GM13977 (cell line): ENCODE measurements around the gene SPATA46.
"Not testable (repeated sequence)": the region's sequence is repeated elsewhere in the genome, so short reads cannot be mapped to it uniquely, and the experiment has no call there.

Source experiments
- DNase-seq: peaks from one replicate; pipeline ENCODE4 v3.0.0; 2012; ENCODE audit warnings: low spot score
- in situ Hi-C: fragments of 300-500 bp; cut with MboI; formaldehyde crosslinking; loops from one replicate; pipeline ENCODE4 v1.12.0; 2022; ENCODE audit warnings: low sequenced_read_pairs, low pct_unique_long_range_greater_than_20kb, mixed read lengths, inconsistent platforms; ENCODE audit not compliant: unreplicated experiment
- TF ChIP-seq, protein P1 (sequence below): IDR thresholded peaks from 2 replicates; pipeline ENCODE4 v1.5.1; 2012; ENCODE audit warnings: mild to moderate bottlenecking, control low read depth; ENCODE audit not compliant: insufficient read depth; ENCODE audit errors: extremely low read depth, missing control alignments

The SPATA46 gene, protein sequence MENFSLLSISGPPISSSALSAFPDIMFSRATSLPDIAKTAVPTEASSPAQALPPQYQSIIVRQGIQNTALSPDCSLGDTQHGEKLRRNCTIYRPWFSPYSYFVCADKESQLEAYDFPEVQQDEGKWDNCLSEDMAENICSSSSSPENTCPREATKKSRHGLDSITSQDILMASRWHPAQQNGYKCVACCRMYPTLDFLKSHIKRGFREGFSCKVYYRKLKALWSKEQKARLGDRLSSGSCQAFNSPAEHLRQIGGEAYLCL

DNA sequence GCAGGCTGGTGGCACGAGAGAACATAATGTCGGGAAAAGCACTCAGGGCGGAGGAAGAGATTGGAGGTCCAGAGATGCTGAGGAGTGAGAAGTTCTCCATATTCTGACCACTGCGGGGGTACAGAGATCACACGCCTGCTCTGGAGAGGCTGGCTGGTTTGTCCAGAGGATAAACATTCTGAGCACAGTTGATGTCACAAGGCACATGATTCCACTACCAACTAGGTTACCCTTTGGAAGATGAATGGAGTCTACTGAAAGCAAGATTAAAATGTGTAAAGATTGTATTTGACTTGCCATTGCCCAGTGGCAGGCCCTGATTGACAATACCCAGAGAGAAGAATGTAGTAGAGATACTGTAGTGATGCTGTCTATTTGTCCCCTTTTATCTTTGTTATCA, at the start of gene SPATA46:
SPATA46 (minus strand) TSS at position 164 of the 400 bp plus-strand sequence; CDS start at position 100, 64 bp downstream.
- TF ChIP-seq, protein P1, sequence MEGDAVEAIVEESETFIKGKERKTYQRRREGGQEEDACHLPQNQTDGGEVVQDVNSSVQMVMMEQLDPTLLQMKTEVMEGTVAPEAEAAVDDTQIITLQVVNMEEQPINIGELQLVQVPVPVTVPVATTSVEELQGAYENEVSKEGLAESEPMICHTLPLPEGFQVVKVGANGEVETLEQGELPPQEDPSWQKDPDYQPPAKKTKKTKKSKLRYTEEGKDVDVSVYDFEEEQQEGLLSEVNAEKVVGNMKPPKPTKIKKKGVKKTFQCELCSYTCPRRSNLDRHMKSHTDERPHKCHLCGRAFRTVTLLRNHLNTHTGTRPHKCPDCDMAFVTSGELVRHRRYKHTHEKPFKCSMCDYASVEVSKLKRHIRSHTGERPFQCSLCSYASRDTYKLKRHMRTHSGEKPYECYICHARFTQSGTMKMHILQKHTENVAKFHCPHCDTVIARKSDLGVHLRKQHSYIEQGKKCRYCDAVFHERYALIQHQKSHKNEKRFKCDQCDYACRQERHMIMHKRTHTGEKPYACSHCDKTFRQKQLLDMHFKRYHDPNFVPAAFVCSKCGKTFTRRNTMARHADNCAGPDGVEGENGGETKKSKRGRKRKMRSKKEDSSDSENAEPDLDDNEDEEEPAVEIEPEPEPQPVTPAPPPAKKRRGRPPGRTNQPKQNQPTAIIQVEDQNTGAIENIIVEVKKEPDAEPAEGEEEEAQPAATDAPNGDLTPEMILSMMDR: no peak
- DNase-seq: no peak
- in situ Hi-C loops: no loop called here

DNA sequence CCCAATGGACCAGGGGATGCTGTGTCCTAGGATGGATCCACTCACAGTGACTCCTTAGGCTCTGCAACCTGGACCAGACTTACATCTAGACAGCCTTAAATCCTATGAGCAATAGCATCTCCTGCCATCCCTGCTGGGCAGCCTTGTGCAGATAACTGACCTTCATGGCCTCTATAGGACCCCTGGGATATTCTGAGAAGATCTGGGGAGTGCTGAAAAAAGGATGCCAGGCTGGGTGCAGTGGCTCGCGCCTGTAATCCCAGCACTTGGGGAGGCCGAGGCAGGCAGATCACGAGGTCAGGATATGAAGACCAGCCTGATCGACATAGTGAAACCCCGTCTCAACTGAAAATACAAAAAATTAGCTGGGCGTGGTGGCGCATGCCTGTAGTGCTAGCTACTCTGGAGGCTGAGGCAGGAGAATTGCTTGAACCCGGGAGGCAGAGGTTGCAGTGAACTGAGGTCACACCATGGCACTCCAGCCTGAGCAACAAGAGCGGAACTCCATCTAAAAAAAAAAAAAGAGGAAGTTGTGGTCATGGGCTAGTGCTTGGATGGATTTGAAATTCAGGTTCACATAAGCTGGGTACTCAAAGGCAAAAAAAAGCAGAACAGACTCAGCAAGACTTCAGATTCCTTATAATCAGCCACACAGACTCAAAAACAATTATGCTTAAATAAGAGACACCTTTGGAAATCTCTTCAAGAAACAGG, 46.2 kb upstream of the SPATA46 start:
- TF ChIP-seq, protein P1: no peak
- in situ Hi-C loops: no loop called here
- DNase-seq: no peak

DNA sequence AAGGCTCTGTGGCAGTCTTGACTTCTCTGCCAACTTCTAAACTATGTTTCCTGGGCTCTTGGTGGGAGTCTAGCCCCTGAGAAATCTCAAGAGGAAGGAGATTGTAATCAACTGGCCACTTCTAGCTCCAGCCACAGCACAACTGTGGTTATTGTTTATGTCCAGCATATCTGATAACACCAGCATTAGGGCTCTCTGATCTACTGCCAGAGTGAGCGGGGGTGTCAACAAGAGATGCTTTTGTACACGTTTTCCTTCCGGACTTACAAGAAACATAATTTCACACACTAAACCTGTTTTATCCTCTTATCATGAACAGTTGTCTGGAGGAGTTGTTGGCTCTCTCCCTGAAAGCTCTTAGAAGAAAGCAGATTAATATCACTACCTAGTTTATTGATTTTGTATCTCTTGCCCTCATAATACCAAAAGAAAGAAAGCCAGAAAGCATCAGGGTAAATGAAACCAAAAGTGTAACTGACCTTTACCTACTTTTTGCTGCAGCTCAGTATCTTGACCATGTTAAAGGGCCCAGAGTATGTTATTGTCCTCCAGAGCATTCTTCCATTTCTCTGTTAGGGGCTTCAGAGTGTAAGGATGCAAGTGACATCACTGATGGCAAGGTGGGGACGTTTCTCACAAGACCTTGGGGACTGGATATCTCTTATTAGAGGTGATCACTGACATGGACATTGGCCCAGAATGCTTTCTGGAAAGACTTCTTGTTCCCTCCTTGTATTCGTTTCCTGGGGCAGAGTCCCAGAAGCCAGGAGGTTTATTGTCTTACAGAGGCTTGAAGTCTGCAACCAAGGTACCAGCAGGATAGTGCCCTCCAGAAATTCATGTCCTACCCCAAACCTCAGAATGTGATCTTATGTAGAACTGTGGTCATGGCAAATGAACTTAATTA, 44.9 kb upstream of the SPATA46 start:
- no peak for DNase-seq
- in situ Hi-C loops: no loop called here
- TF ChIP-seq, protein P1: no peak

DNA sequence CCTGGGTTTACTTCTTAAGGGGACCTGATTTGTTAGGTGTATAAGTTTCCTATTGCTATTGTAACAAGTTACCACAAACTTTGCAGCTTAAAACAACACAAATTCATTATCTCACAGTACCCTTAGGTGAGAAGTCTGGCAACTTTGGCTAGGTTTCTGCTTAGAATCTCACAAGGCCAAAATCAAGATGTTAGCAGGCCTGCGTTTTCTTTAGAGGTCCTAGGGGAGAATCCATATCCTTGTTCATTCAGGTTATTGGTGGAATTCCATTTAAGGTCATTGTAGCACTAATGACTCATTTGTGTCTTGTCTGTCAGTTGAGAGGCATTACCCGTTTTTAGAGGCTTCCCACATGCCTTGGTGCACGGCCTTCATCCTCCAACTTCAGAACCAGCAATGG, 43.5 kb upstream of the SPATA46 start:
- TF ChIP-seq, protein P1: no peak
- no peak for DNase-seq
- in situ Hi-C loops: no loop called here

DNA sequence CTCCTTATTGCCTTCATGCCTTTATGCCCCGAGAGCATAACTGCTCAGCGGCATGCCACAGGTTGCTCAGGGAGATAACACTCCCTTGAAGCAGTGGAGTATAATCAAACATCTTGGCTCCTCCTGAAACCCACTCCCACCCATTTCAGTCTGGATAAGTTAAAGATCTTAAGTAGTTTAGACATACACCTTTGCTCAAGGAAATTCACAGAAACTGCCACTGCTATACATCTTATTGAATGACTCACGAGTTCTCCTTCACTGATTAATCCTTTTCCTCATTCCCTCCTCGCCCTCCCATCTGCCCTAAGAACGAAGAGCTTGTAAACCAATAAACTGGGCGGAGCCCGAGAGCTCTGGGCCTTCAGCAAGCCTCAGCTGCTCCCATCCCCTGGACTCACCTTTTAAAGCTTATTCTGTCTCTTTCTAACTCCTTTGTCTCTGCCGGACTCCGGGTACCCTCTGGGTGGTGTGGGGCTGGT, 42.8 kb upstream of the SPATA46 start:
- not testable (repeated sequence) for DNase-seq

DNA sequence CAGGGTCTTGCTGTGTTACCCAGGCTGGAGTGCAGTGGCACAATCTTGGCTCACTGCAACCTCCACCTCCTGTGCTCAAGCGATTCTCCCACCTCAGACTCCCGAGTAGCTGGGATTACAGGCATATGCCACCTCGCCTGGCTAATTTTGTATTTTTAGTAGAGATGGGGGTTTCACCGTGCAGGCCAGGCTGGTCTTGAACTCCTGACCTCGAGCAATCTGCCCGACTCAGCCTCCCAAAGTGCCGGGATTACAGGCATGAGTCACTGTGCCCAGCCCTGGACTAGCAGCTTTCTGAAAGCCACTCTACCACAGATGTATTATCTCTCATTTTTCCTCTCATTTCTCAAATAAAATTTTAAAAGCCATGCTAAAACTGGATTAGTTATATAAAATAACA, 41.9 kb upstream of the SPATA46 start:
- in situ Hi-C loops, DNase-seq: not testable (repeated sequence)

More for the DNA sequence above, 42.8 kb upstream of the SPATA46 start:
- in situ Hi-C loops: not testable (repeated sequence)

DNA sequence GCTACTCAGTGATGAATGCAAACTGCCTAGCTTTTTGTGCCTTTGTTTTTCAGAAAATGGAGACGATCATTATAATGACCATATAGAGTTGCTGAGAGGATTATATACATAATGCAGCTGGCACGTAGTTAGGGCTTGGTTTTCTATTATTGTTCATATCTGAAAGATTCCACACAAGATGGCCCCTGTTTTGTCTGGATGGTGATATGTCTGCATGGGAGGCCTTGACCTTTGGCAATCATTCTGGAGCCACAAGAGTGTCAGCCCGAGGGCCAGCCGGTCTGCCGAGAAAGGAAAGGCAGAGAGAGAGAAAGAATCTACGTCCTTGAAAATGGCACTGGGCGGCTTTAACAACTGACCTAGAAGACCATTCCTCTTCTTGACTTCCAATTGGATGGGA, 41.0 kb upstream of the SPATA46 start:
- DNase-seq: no peak
- in situ Hi-C loops: no loop called here
- TF ChIP-seq, protein P1: no peak
